SJCRH30 (cell line): ENCODE results near the gene RALGPS1. TPM values are rescaled to one million over a fixed set of nuclear protein-coding genes. Genes with fewer than 3 reads are reported as not detected.

Experiments
- DNase-seq, 2 experiments: peaks; one replicate each; pipeline ENCODE4 v3.0.0-alpha.2; 2015 to 2020
- H3K27ac ChIP-seq: fragments of 250-450 bp; sonication (Bioruptor Pico); 2 replicates; pipeline ENCODE4 v1.5.1; 2020; ENCODE audit warnings: mild to moderate bottlenecking, moderate library complexity
- H3K27me3 ChIP-seq: fragments of 250-450 bp; sonication (Bioruptor Pico); 2 replicates; pipeline ENCODE4 v1.5.1; 2020; ENCODE audit warnings: mild to moderate bottlenecking, moderate library complexity
- H3K36me3 ChIP-seq: fragments of 250-450 bp; sonication (Bioruptor Pico); 2 replicates; pipeline ENCODE4 v1.5.1; 2020; ENCODE audit warnings: mild to moderate bottlenecking, moderate library complexity
- H3K4me1 ChIP-seq: fragments of 250-450 bp; sonication (Bioruptor Pico); 2 replicates; pipeline ENCODE4 v1.5.1; 2020; ENCODE audit warnings: mild to moderate bottlenecking, moderate library complexity
- H3K4me3 ChIP-seq: fragments of 250-450 bp; sonication (Bioruptor Pico); 2 replicates; pipeline ENCODE4 v1.5.1; 2020; ENCODE audit warnings: mild to moderate bottlenecking, moderate library complexity
- H3K9me3 ChIP-seq: fragments of 250-450 bp; sonication (Bioruptor Pico); replicated peaks from 2 replicates; pipeline ENCODE4 v1.5.1; 2020; ENCODE audit warnings: mild to moderate bottlenecking, moderate library complexity
- total RNA-seq: library from RNA; depleted of rRNA; stranded (reverse); fragments of >200 nt; shearing (Covaris generic); gene quantifications from 2 replicates; pipeline ENCODE4 v1.2.3, GENCODE V29; 2014

The RALGPS1 gene
- total RNA-seq, 1 experiment from 2014 or later, result 1.8 TPM

- Histone ChIP-seq H3K9me3 (no peaks in the 10 kb centered on the region), H3K4me1 (no peaks in the 10 kb centered on the region), H3K36me3 (no peaks in the 10 kb centered on the region), H3K27me3 (no peaks in the 10 kb centered on the region), H3K4me3 (peak overlapping the region; percentile 58), H3K27ac (no peak overlapping the region)
- DNase-seq, result no peak
These were observed 331.1 kb downstream of the RALGPS1 start for GRCh38 chr9:127245637-127246164.

- Histone ChIP-seq H3K36me3 (no peaks in the 10 kb centered on the region), H3K4me1 (no peaks in the 10 kb centered on the region), H3K27me3 (no peaks in the 10 kb centered on the region), H3K4me3 (no peak overlapping the region), H3K9me3 (no peaks in the 10 kb centered on the region), H3K27ac (no peak overlapping the region)
- no peak for DNase-seq
These were observed 333.7 kb downstream of the RALGPS1 start for GRCh38 chr9:127248241-127248640.

- Histone ChIP-seq H3K9me3 (no peaks in the 10 kb centered on the region), H3K4me3 (no peak overlapping the region), H3K36me3 (no peaks in the 10 kb centered on the region), H3K27me3 (no peaks in the 10 kb centered on the region), H3K27ac (no peak overlapping the region), H3K4me1 (no peaks in the 10 kb centered on the region)
- DNase-seq, result no peak
These were observed 335.3 kb downstream of the RALGPS1 start for GRCh38 chr9:127249877-127250276.

- Histone ChIP-seq H3K4me3 (no peak overlapping the region), H3K36me3 (no peaks in the 10 kb centered on the region), H3K27ac (no peak overlapping the region), H3K9me3 (no peaks in the 10 kb centered on the region), H3K4me1 (no peaks in the 10 kb centered on the region), H3K27me3 (no peaks in the 10 kb centered on the region)
- DNase-seq, result no peak
These were observed 336.4 kb downstream of the RALGPS1 start for GRCh38 chr9:127250896-127251391.

- Histone ChIP-seq H3K4me1 (no peaks in the 10 kb centered on the region), H3K36me3 (no peaks in the 10 kb centered on the region), H3K27ac (no peak overlapping the region), H3K9me3 (no peaks in the 10 kb centered on the region), H3K27me3 (no peaks in the 10 kb centered on the region), H3K4me3 (no peak overlapping the region)
- DNase-seq, result no peak
These were observed 338.1 kb downstream of the RALGPS1 start for GRCh38 chr9:127252410-127253318.

GRCh38 chr9:127253446-127253845 lies 338.9 kb downstream of the RALGPS1 start:
- no peak for DNase-seq
- Histone ChIP-seq H3K4me3 (no peak overlapping the region), H3K4me1 (no peaks in the 10 kb centered on the region), H3K36me3 (no peaks in the 10 kb centered on the region), H3K27ac (no peak overlapping the region), H3K9me3 (no peaks in the 10 kb centered on the region), H3K27me3 (no peaks in the 10 kb centered on the region)

GRCh38 chr9:127255692-127256091 lies 341.1 kb downstream of the RALGPS1 start:
- H3K9me3 ChIP-seq, result no peaks in the 10 kb centered on the region
- no peak overlapping the region for H3K4me3 ChIP-seq
- H3K27ac ChIP-seq, result no peak overlapping the region
- H3K27me3 ChIP-seq, result no peaks in the 10 kb centered on the region
- no peaks in the 10 kb centered on the region for H3K36me3 ChIP-seq
- no peak for DNase-seq
- H3K4me1 ChIP-seq, result no peaks in the 10 kb centered on the region

- Histone ChIP-seq H3K27ac (no peak overlapping the region), H3K9me3 (no peaks in the 10 kb centered on the region), H3K36me3 (no peaks in the 10 kb centered on the region), H3K4me1 (no peaks in the 10 kb centered on the region), H3K27me3 (no peaks in the 10 kb centered on the region), H3K4me3 (no peak overlapping the region)
- DNase-seq, result no peak
These were observed 341.7 kb downstream of the RALGPS1 start for GRCh38 chr9:127256324-127256723.

GRCh38 chr9:127258606-127259471 lies 344.3 kb downstream of the RALGPS1 start:
- Histone ChIP-seq H3K36me3 (no peaks in the 10 kb centered on the region), H3K27me3 (no peaks in the 10 kb centered on the region), H3K27ac (no peak overlapping the region), H3K9me3 (no peaks in the 10 kb centered on the region), H3K4me1 (no peaks in the 10 kb centered on the region), H3K4me3 (no peak overlapping the region)
- DNase-seq, result peak in 1 of 2 experiments; percentile 43

GRCh38 chr9:127262602-127263001 lies 348.0 kb downstream of the RALGPS1 start:
- DNase-seq, result no peak
- no peak overlapping the region for H3K4me3 ChIP-seq
- no peaks in the 10 kb centered on the region for H3K36me3 ChIP-seq
- no peaks in the 10 kb centered on the region for H3K4me1 ChIP-seq
- H3K27ac ChIP-seq, result no peak overlapping the region
- no peaks in the 10 kb centered on the region for H3K27me3 ChIP-seq
- H3K9me3 ChIP-seq, result no peaks in the 10 kb centered on the region

- Histone ChIP-seq H3K9me3 (no peaks in the 10 kb centered on the region), H3K4me3 (no peak overlapping the region), H3K27me3 (no peaks in the 10 kb centered on the region), H3K4me1 (no peaks in the 10 kb centered on the region), H3K36me3 (no peaks in the 10 kb centered on the region), H3K27ac (no peak overlapping the region)
- DNase-seq, result no peak
These were observed 348.7 kb downstream of the RALGPS1 start for GRCh38 chr9:127263237-127263636.

GRCh38 chr9:127263664-127264063 lies 349.1 kb downstream of the RALGPS1 start:
- no peaks in the 10 kb centered on the region for H3K4me1 ChIP-seq
- DNase-seq, result no peak
- H3K9me3 ChIP-seq, result no peaks in the 10 kb centered on the region
- no peaks in the 10 kb centered on the region for H3K36me3 ChIP-seq
- no peak overlapping the region for H3K4me3 ChIP-seq
- H3K27ac ChIP-seq, result no peak overlapping the region
- H3K27me3 ChIP-seq, result no peaks in the 10 kb centered on the region

GRCh38 chr9:127264462-127265219 lies 350.1 kb downstream of the RALGPS1 start, which contains the start of gene GARNL3:
TSS of gene GARNL3 (plus strand) at chr9:127264774. CDS start at chr9:127264878, 104 bp downstream.
- DNase-seq, result no peak
- Histone ChIP-seq H3K4me3 (no peak within 1 kb of the TSS), H3K4me1 (no peaks in the 10 kb centered on the region), H3K27me3 (no peaks in the 10 kb centered on the region), H3K36me3 (no peaks in the 10 kb centered on the region), H3K27ac (no peak within 1 kb of the TSS), H3K9me3 (no peaks in the 10 kb centered on the region)

GRCh38 chr9:127267793-127268525 lies 353.4 kb downstream of the RALGPS1 start:
- H3K4me3 ChIP-seq, result no peak overlapping the region
- H3K9me3 ChIP-seq, result no peaks in the 10 kb centered on the region
- H3K27ac ChIP-seq, result no peak overlapping the region
- no peaks in the 10 kb centered on the region for H3K4me1 ChIP-seq
- DNase-seq, result no peak
- no peaks in the 10 kb centered on the region for H3K36me3 ChIP-seq
- H3K27me3 ChIP-seq, result no peaks in the 10 kb centered on the region
